Measurements from ENCODE around the gene TAS2R42.

TAS2R42 gene

DNA sequence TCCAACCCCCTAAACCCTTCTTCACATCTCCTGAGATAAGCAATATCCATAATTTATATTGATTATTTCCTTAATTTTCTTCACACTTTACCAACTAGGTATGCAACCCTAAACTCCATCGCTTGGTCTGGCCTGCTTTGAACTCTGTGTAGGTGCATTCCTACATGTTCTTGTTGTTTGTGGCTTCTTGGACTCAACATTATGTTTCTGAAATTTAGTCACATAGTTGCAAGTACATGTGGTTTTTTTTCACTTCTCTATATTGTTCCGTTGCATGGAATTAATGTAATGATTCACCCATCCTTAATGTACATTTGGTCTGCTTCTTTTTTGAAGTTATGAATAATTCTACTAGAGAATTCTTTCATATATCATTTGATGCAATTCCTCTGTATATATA is 50.7 kb downstream of the TAS2R42 start:
- no peak for DNase-seq
